ENCODE measurements around the gene ZNF526.

Gene ZNF526

DNA sequence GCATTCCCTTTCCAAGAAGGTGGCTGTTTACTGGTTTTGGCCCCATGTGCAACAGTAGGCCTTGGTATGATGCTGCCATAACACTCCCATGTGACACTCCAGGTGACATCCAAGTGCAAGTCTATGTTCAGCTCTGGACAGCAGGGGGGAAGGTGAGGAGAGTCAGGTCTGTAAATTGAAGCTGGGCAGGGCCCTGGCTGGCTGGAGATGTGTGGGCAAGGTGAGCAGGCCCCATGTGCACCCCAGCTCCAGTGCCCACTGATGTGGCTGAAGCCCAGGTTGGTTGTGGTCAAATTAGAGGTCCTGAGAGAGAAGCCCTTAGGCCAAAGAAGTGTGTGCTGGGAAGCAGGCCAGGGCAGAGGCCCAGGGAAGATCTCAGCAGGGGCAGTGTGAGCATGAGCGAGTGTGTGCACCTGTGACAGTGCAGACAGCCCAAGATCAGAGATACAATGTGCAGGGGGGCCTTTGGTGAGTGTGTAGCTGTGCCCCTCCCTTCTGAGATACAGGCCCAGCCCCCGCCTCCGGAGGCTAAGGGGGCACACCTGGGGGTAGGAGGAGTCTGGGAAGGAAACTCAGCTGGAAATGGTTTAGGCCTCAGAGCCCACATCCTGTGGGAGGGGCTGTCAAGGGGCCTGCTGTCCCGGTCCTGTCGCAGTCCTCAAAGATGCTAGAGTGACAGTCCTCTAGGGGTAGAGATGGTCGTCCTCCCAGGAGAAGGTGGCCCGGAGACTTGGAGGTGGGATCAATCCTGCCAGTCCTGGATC lies 21.3 kb upstream of the ZNF526 start:
- H3K79me2 ChIP-seq (ENCODE audit: insufficient read depth, low read length): peaks cover 33% of the 10 kb centered on the region
- peak overlapping the region; percentile 74 for H3K4me3 ChIP-seq (ENCODE audit: low read length, poor library complexity, severe bottlenecking)
- peaks cover 22% of the 10 kb centered on the region for H3F3A ChIP-seq (ENCODE audit: low read depth)
- no peaks in the 10 kb centered on the region for H3K9me3 ChIP-seq (ENCODE audit: insufficient read depth, low read depth, low read length)
- H3K9ac ChIP-seq (ENCODE audit: low read depth, low read length, poor library complexity, severe bottlenecking): peak overlapping the region; percentile 93
- H4K20me1 ChIP-seq (ENCODE audit: insufficient read depth, low read length, poor library complexity, severe bottlenecking): no peaks in the 10 kb centered on the region
- no peaks in the 10 kb centered on the region for H3K27me3 ChIP-seq (ENCODE audit: insufficient read depth, low read length, poor library complexity, severe bottlenecking)
- peaks cover 39% of the 10 kb centered on the region; the same call in 1 of the 2 replicates for H3K36me3 ChIP-seq (ENCODE audit: insufficient read depth, low read length)
- no peak overlapping the region for H2AFZ ChIP-seq (ENCODE audit: low read length)
- peaks cover 52% of the 10 kb centered on the region for H3K4me1 ChIP-seq (ENCODE audit: insufficient read depth, low read length, poor library complexity, severe bottlenecking)
- no peaks in the 10 kb centered on the region for H3K9me2 ChIP-seq (replicated peaks; ENCODE audit: low read depth, low read length)
- peak overlapping the region; percentile 98 for H3K4me2 ChIP-seq (ENCODE audit: low read depth, low read length, poor library complexity, severe bottlenecking)
- TF ChIP-seq EZH2phosphoT487 (IDR thresholded peaks at IDR 0.05; ENCODE audit: borderline replicate concordance): no peak
- TF ChIP-seq, protein P1, sequence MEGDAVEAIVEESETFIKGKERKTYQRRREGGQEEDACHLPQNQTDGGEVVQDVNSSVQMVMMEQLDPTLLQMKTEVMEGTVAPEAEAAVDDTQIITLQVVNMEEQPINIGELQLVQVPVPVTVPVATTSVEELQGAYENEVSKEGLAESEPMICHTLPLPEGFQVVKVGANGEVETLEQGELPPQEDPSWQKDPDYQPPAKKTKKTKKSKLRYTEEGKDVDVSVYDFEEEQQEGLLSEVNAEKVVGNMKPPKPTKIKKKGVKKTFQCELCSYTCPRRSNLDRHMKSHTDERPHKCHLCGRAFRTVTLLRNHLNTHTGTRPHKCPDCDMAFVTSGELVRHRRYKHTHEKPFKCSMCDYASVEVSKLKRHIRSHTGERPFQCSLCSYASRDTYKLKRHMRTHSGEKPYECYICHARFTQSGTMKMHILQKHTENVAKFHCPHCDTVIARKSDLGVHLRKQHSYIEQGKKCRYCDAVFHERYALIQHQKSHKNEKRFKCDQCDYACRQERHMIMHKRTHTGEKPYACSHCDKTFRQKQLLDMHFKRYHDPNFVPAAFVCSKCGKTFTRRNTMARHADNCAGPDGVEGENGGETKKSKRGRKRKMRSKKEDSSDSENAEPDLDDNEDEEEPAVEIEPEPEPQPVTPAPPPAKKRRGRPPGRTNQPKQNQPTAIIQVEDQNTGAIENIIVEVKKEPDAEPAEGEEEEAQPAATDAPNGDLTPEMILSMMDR (conservative IDR thresholded peaks at IDR 0.05; ENCODE audit: low read length): no peak

DNA sequence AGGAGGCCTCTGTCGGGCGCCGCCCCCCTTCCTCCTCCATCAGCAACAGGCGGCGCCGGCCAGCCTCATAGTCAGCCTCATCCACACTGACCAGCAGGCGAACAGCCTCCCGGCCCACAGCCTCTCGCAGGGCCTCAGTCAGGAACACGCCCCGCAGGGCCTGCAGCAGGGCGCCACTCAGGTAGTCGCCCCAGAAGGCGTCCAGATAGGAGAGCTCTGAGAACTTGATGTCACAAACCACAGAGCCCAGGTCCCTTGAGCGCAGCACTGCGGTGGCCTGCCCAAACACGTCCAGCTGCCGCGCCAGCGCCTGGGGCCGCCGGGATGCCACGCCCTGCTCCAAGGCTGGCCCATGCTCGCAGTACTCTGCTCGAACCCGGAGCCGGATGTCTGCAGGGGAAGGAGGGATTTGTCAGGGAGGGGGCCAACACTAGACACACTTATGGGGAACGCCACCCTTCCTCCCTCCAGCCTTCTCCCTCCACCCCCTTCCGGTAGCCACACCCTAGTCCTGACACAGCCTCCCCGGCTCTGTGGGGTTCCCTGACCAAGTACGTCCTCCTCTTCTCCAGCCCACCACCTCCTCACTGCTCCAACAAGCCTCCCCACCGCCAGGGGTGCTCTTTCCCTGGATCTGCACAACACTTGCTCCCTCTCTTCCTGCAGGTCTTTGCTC lies 20.5 kb upstream of the ZNF526 start:
- Histone ChIP-seq H3K27me3 (ENCODE audit: insufficient read depth, low read length, poor library complexity, severe bottlenecking) (no peaks in the 10 kb centered on the region), H3F3A (ENCODE audit: low read depth) (peaks cover 22% of the 10 kb centered on the region), H3K9me3 (ENCODE audit: insufficient read depth, low read depth, low read length) (no peaks in the 10 kb centered on the region), H4K20me1 (ENCODE audit: insufficient read depth, low read length, poor library complexity, severe bottlenecking) (no peaks in the 10 kb centered on the region), H3K9me2 (replicated peaks; ENCODE audit: low read depth, low read length) (no peaks in the 10 kb centered on the region), H3K79me2 (ENCODE audit: insufficient read depth, low read length) (peaks cover 40% of the 10 kb centered on the region), H2AFZ (ENCODE audit: low read length) (no peak overlapping the region; the same call in 1 of the 2 replicates), H3K9ac (ENCODE audit: low read depth, low read length, poor library complexity, severe bottlenecking) (peak overlapping the region; percentile 93), H3K4me3 (ENCODE audit: low read length, poor library complexity, severe bottlenecking) (peak overlapping the region; percentile 74), H3K36me3 (ENCODE audit: insufficient read depth, low read length) (peaks cover 46% of the 10 kb centered on the region; the same call in 1 of the 2 replicates), H3K4me1 (ENCODE audit: insufficient read depth, low read length, poor library complexity, severe bottlenecking) (peaks cover 52% of the 10 kb centered on the region), H3K4me2 (ENCODE audit: low read depth, low read length, poor library complexity, severe bottlenecking) (peak overlapping the region; percentile 98)
- TF ChIP-seq, protein P1 (conservative IDR thresholded peaks at IDR 0.05; ENCODE audit: low read length): peak; percentile 72
- TF ChIP-seq EZH2phosphoT487 (IDR thresholded peaks at IDR 0.05; ENCODE audit: borderline replicate concordance): no peak

DNA sequence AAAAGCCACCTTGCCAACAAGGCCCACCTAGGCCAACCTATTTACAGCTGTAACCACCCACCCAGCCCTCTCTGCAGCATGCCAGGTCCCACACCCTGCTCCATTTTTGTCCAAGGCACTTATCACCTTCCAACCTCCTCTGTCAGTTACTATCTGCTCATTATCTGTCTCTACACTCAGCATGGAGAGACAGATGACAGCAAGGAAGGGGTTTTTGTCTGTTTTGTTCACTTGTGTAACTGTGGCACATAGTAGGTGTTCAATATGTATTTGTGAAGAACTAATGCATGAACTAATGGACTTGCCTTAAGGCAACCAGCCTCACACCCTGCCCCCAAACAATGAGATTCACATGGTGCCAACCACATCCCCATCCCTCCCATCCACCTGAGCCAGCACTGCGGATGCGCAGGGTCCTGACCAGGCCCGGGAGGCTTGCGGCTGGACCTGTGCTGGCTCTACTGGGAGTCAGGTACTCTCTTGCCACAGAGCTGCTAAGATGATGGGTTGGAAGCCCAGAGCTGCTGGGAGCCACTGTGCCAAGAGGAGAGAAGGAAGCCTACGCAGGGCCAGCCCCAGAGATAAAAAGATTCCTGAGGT lies 19.9 kb upstream of the ZNF526 start:
- Histone ChIP-seq H3K9ac (ENCODE audit: low read depth, low read length, poor library complexity, severe bottlenecking) (peak overlapping the region; percentile 93), H2AFZ (ENCODE audit: low read length) (no peak overlapping the region), H4K20me1 (ENCODE audit: insufficient read depth, low read length, poor library complexity, severe bottlenecking) (no peaks in the 10 kb centered on the region)

More for the DNA sequence above, 19.9 kb upstream of the ZNF526 start:
- Histone ChIP-seq H3K27me3 (ENCODE audit: insufficient read depth, low read length, poor library complexity, severe bottlenecking) (no peaks in the 10 kb centered on the region), H3K9me2 (replicated peaks; ENCODE audit: low read depth, low read length) (no peaks in the 10 kb centered on the region), H3K4me3 (ENCODE audit: low read length, poor library complexity, severe bottlenecking) (peak overlapping the region; percentile 74), H3K4me2 (ENCODE audit: low read depth, low read length, poor library complexity, severe bottlenecking) (peak overlapping the region; percentile 98), H3K9me3 (ENCODE audit: insufficient read depth, low read depth, low read length) (no peaks in the 10 kb centered on the region), H3K36me3 (ENCODE audit: insufficient read depth, low read length) (peaks cover 53% of the 10 kb centered on the region; the same call in 1 of the 2 replicates), H3K4me1 (ENCODE audit: insufficient read depth, low read length, poor library complexity, severe bottlenecking) (peaks cover 52% of the 10 kb centered on the region), H3K79me2 (ENCODE audit: insufficient read depth, low read length) (peaks cover 44% of the 10 kb centered on the region), H3F3A (ENCODE audit: low read depth) (peaks cover 22% of the 10 kb centered on the region)
- TF ChIP-seq, protein P1 (conservative IDR thresholded peaks at IDR 0.05; ENCODE audit: low read length): no peak
- no peak for TF ChIP-seq EZH2phosphoT487 (IDR thresholded peaks at IDR 0.05; ENCODE audit: borderline replicate concordance)

All from Loucy (cell line).